K562 (cell line): ENCODE results near the gene TBXAS1. TPM values are rescaled to one million over a fixed set of nuclear protein-coding genes. Genes with fewer than 3 reads are reported as not detected.

ENCODE experiments used
- BHLHE40 ChIP-seq: IDR thresholded peaks from 2 replicates; pipeline ENCODE4 v1.6.1; 2011; ENCODE audit warnings: low read length, improper control_type of control experiment
- DPF2 ChIP-seq: fragments of 450-650 bp; IDR thresholded peaks from 2 replicates; pipeline ENCODE4 v1.6.1; 2016
- HSF4 ChIP-seq: fragments of 250-450 bp; sonication (Bioruptor Pico); IDR thresholded peaks from 2 replicates; pipeline ENCODE4 v2.1.2; 2022; ENCODE audit warnings: mild to moderate bottlenecking, moderate library complexity, borderline replicate concordance
- JUND ChIP-seq, 2 experiments: IDR thresholded peaks; 2 replicates in 1 of 2; 3 replicates in 1 of 2; pipeline ENCODE4 v1.6.1; 2011; ENCODE audit warnings: borderline replicate concordance in 2 of 2, low read depth in 2 of 2, low read length in 2 of 2, improper control_type of control experiment in 1 of 2, missing biosample characterization in 1 of 2, missing genetic modification characterization in 1 of 2, missing genetic modification reagents in 1 of 2
- KAT8 ChIP-seq: fragments of 450-650 bp; IDR thresholded peaks from 2 replicates; pipeline ENCODE4 v1.6.1; 2016; ENCODE audit warnings: low read depth, mild to moderate bottlenecking
- KDM2B ChIP-seq: fragments of 250-450 bp; sonication (Bioruptor Pico); IDR thresholded peaks from 2 replicates; pipeline ENCODE4 v1.8.0; 2021; ENCODE audit warnings: mild to moderate bottlenecking, moderate library complexity
- PHB ChIP-seq: fragments of 250-450 bp; sonication (Bioruptor Pico); IDR thresholded peaks from 2 replicates; pipeline ENCODE4 v1.5.0; 2021
- PRPF4 ChIP-seq: fragments of 200-400 bp; formaldehyde crosslinking; IDR thresholded peaks from one replicate; pipeline ENCODE4 v1.6.1; 2017; ENCODE audit warnings: low read length, low read depth, mild to moderate bottlenecking; ENCODE audit not compliant: insufficient read depth, poor library complexity, severe bottlenecking
- RBM17 ChIP-seq: fragments of 200-400 bp; formaldehyde crosslinking; IDR thresholded peaks from 2 replicates; pipeline ENCODE4 v1.6.1; 2017; ENCODE audit warnings: low read depth, mild to moderate bottlenecking, low read length, borderline replicate concordance
- TCF3 ChIP-seq: sonication (generic); formaldehyde crosslinking; IDR thresholded peaks from 2 replicates; pipeline ENCODE4 v1.4.0; 2020; ENCODE audit warnings: mild to moderate bottlenecking, missing genetic modification reagents
- ZNF175 ChIP-seq: fragments of 200-800 bp; sonication (Bioruptor generic); IDR thresholded peaks from 2 replicates; pipeline ENCODE4 v1.6.1; 2016; ENCODE audit warnings: low read depth, mild to moderate bottlenecking, missing genetic modification characterization, missing compliant biosample characterization
- ZNF507 ChIP-seq: conservative IDR thresholded peaks from 2 replicates; pipeline ENCODE4 v1.6.1; 2017; ENCODE audit warnings: missing genetic modification characterization, missing compliant biosample characterization
- polyA plus RNA-seq, 8 experiments: library from polyadenylated mRNA; depleted of rRNA in 4 of 8; stranded (reverse) in 5 of 8; unstranded in 3 of 8; fragments of >200 nt; fragmentation: Nextera tagmentation in 2 of 8; fragmentation: Illumina TruSeq in 1 of 8; extraction: Ambion mirVana in 2 of 8; extraction: Trizol in 1 of 8; gene quantifications; 2 replicates each; pipeline versions ENCODE4 v1.2.1 to v1.2.3, GENCODE V29; 2011 to 2014; ENCODE audit warnings: inconsistent platforms in 1 of 8, missing spikeins in 1 of 8
- total RNA-seq, 7 experiments: library from RNA; depleted of rRNA in 6 of 7; stranded (reverse); fragments of >200 nt in 6 of 7; fragmentation: Illumina TruSeq in 2 of 7; extraction: Trizol in 2 of 7; gene quantifications; 2 replicates each; pipeline versions ENCODE4 v1.2.1 to v1.2.3, GENCODE V29; 2011 to 2021; ENCODE audit warnings: low replicate concordance in 1 of 7
- TF ChIP-seq, protein P1 (sequence below): IDR thresholded peaks from 2 replicates; pipeline ENCODE4 v1.6.1; 2014; ENCODE audit warnings: antibody characterized with exemption
- TF ChIP-seq, protein P2 (sequence below): sonication (generic); formaldehyde crosslinking; IDR thresholded peaks from 2 replicates; pipeline ENCODE4 v1.8.0; 2023; ENCODE audit warnings: mild to moderate bottlenecking, missing genetic modification reagents
- TF ChIP-seq, protein P3 (sequence below): fragments of 450-650 bp; IDR thresholded peaks from 2 replicates; pipeline ENCODE4 v1.6.1; 2017; ENCODE audit warnings: antibody characterized with exemption
- TF ChIP-seq, protein P4 (sequence below), 2 experiments: IDR thresholded peaks; 2 replicates each; pipeline ENCODE4 v1.6.1; 2011; ENCODE audit warnings: borderline replicate concordance in 1 of 2, control low read depth in 1 of 2, low read depth in 1 of 2, low read length in 1 of 2, mild to moderate bottlenecking in 1 of 2, mixed read lengths in 1 of 2, moderate library complexity in 1 of 2; ENCODE audit not compliant: insufficient read depth in 1 of 2, insufficient read length in 1 of 2, poor library complexity in 1 of 2, severe bottlenecking in 1 of 2; ENCODE audit errors: extremely low read depth in 1 of 2

Gene TBXAS1
- total and polyA plus RNA-seq, 9 of the 15 experiments (the other 6 are each of a cell fraction or from before 2014, with no cell fraction given): 1.1 to 8.3 (median 1.9) TPM

DNA sequence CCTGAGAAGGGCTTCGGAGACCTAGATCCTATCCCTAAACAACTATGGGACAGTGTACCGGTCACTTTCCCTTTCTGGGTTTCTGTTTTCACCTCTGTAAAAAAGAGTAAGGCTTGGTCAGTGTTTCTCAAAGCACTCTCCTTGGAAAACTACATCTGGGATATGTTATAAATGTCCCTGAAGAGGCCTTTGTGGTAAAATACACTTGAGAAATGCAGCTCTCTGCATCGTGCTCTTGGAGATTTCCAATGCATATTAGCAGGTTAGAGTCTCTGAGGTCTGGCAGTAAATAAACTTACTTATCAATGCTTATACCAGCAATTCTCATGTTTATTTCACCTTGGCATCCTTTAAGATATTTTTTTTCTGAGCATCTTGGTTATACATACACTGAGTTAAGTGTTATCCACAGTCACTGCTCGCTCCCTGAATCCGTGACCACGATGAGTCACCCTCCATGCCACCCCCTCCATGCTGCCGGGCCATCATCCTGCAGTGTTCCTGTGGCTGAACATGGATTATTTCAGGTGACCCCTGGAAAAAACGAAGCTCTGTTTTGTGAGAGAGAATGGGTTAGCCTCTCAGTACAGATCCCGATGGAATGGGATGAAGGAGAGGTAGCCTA is 3.3 kb upstream of the TBXAS1 start (continued):
- TF ChIP-seq, protein P1, sequence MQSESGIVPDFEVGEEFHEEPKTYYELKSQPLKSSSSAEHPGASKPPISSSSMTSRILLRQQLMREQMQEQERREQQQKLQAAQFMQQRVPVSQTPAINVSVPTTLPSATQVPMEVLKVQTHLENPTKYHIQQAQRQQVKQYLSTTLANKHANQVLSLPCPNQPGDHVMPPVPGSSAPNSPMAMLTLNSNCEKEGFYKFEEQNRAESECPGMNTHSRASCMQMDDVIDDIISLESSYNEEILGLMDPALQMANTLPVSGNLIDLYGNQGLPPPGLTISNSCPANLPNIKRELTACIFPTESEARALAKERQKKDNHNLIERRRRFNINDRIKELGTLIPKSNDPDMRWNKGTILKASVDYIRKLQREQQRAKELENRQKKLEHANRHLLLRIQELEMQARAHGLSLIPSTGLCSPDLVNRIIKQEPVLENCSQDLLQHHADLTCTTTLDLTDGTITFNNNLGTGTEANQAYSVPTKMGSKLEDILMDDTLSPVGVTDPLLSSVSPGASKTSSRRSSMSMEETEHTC: no peak
- TF ChIP-seq ZNF175 (no peak), RBM17 (no peak), ZNF507 (tag) (no peak), HSF4 (CRISPR knock-in tag) (no peak), PHB (CRISPR knock-in tag) (no peak), JUND (IDR thresholded peaks at IDR 0.05; ENCODE audit: borderline replicate concordance, low read depth, low read length) (peak; percentile 93), JUND (tag; IDR thresholded peaks at IDR 0.05; ENCODE audit: borderline replicate concordance, low read depth, low read length) (peak; percentile 87; the same call in 2 of the 3 replicates), TCF3 (no peak), KDM2B (CRISPR knock-in tag) (no peak), BHLHE40 (peak; percentile 23; the same call in 1 of the 2 replicates), DPF2 (peak; percentile 28; the same call in 1 of the 2 replicates), KAT8 (no peak), PRPF4 (no peak)
- TF ChIP-seq, protein P2, sequence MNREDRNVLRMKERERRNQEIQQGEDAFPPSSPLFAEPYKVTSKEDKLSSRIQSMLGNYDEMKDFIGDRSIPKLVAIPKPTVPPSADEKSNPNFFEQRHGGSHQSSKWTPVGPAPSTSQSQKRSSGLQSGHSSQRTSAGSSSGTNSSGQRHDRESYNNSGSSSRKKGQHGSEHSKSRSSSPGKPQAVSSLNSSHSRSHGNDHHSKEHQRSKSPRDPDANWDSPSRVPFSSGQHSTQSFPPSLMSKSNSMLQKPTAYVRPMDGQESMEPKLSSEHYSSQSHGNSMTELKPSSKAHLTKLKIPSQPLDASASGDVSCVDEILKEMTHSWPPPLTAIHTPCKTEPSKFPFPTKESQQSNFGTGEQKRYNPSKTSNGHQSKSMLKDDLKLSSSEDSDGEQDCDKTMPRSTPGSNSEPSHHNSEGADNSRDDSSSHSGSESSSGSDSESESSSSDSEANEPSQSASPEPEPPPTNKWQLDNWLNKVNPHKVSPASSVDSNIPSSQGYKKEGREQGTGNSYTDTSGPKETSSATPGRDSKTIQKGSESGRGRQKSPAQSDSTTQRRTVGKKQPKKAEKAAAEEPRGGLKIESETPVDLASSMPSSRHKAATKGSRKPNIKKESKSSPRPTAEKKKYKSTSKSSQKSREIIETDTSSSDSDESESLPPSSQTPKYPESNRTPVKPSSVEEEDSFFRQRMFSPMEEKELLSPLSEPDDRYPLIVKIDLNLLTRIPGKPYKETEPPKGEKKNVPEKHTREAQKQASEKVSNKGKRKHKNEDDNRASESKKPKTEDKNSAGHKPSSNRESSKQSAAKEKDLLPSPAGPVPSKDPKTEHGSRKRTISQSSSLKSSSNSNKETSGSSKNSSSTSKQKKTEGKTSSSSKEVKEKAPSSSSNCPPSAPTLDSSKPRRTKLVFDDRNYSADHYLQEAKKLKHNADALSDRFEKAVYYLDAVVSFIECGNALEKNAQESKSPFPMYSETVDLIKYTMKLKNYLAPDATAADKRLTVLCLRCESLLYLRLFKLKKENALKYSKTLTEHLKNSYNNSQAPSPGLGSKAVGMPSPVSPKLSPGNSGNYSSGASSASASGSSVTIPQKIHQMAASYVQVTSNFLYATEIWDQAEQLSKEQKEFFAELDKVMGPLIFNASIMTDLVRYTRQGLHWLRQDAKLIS (CRISPR knock-in tag): no peak
- TF ChIP-seq, protein P3, sequence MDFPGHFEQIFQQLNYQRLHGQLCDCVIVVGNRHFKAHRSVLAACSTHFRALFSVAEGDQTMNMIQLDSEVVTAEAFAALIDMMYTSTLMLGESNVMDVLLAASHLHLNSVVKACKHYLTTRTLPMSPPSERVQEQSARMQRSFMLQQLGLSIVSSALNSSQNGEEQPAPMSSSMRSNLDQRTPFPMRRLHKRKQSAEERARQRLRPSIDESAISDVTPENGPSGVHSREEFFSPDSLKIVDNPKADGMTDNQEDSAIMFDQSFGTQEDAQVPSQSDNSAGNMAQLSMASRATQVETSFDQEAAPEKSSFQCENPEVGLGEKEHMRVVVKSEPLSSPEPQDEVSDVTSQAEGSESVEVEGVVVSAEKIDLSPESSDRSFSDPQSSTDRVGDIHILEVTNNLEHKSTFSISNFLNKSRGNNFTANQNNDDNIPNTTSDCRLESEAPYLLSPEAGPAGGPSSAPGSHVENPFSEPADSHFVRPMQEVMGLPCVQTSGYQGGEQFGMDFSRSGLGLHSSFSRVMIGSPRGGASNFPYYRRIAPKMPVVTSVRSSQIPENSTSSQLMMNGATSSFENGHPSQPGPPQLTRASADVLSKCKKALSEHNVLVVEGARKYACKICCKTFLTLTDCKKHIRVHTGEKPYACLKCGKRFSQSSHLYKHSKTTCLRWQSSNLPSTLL: no peak
- TF ChIP-seq, protein P4, sequence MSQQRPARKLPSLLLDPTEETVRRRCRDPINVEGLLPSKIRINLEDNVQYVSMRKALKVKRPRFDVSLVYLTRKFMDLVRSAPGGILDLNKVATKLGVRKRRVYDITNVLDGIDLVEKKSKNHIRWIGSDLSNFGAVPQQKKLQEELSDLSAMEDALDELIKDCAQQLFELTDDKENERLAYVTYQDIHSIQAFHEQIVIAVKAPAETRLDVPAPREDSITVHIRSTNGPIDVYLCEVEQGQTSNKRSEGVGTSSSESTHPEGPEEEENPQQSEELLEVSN (IDR thresholded peaks at IDR 0.05; ENCODE audit: borderline replicate concordance in 1 of 2, extremely low read depth in 1 of 2, insufficient read depth in 1 of 2, insufficient read length in 1 of 2, low read depth in 1 of 2, low read length in 1 of 2, poor library complexity in 1 of 2, severe bottlenecking in 1 of 2): no peak
